Stimulated activated CD4-positive, alpha-beta T cell treated with anti-CD3 and anti-CD28 coated beads, Interleukin-4, amount 100 ng/mL, for 4 hours (primary cell): ENCODE results near the gene TRANK1.

Source experiments
- DNase-seq, 2 experiments: peaks; one replicate each; pipeline ENCODE4 v3.0.0-alpha.2; 2020

Gene TRANK1

DNA sequence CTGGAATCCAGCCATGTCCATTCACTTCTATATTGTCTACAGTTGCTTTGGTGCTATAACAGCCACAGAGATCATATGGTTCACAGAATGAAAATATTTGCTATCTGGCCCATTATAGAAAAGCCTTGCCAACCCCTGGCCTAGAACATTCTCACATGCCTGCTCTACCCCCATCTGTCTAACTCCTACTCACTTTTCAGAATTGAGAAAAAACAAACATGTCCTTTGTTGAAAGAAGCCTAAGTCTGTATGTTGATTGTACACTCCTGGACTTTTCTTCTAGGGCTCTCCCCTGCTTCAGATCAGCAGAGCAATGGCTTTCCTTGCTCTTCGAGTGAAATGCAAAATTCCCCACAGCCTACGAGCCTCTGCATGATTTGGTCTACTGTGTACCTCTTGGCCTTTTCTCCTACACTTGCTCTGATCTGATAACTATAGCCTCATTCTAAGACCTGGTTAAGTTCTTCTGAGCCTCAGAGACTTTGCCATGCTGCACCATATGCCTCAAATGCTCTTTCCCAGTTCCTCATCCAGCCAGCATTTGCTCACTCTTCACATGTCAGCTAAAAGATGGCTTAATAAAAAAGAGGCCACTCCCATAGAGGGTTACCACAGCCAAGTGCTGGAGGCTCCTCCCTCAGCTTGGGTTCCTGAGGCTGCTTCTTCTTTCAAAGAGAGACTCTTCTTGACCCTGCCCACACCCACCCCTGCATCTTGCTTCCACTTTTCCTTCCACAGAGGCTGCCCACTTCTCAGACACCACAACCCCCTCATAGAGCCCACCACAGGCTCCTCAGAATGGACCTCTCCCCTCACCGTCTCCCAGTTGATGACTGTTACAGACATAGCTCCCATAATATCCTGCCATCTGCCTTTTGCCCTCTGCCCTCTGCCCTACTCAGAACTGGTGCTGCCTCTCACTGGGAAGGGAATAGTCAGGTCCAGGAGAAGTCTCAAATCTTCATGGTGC is 157.6 kb downstream of the TRANK1 start:
- no peak for DNase-seq

DNA sequence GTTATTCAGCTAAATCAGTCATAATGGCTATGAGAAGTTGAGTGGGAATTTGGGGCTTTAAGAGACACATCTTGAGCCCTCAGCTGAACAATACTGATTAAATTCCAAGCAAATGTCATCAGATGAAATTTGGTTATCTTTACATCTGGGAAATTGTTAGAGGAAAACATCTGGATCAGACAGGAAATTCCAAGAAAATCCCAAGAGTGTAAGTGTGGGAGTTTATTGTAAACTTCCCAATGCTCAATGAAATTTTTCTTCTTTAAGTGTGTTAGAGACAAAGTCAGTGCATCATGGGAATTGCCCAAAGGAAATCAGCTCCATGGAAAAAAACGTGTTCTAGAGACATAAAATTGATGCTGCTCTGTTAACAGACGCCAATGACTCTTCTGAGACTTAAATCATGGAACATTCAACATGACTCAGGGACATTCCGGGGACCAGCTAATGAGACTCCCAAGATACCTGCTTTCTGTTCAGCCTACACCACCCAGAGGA is 160.7 kb downstream of the TRANK1 start:
- DNase-seq, result no peak

DNA sequence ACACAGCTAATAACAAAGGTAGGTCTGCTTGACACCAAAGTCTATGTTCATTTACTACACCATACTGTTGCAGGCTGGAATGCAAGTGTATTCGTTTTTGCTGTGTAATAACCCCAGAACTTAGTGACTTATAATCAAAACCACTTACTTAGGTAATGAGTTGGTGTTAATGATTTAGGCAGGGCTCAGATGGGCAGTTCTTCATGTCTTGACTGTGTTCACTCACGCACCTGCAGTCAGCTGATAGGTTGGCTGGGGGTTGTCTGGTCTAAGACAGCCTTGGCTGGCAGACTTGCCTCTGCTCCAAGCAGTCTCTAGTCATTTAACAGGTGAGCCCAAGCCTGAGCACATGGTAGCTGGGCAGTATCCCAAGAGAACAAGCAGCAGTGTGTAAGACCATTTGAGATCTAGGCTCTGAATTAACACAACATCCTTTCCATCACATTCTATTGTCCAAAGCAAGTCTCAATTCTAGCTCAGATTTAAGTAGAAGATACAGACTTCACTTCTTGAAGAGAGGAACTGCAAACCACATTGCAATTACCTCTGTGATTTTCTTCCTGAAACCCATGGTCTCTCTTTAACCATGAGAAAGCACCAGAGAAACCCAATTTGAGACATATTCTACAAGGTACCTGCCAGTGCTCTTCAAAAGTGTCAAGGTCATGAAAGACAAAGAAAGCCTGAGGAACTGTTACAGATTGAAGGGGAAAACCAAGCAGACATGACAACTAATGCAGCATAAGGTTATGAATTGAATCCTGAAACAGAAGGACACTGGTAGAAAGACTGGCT is 167.2 kb downstream of the TRANK1 start:
- no peak for DNase-seq
